Fibroblast of skin of right biceps (primary cell): Measurements from ENCODE around the gene DPH7.
"Not testable (repeated sequence)": the region's sequence is repeated elsewhere in the genome, so short reads cannot be mapped to it uniquely, and the experiment has no call there.

Experiments used
- DNase-seq: peaks from one replicate; pipeline ENCODE4 v3.0.0-alpha.2; 2013

Gene DPH7

GRCh38 chr9:137515338-137515724, 63.4 kb downstream of the DPH7 start:
- no peak for DNase-seq

GRCh38 chr9:137514691-137515337, 63.9 kb downstream of the DPH7 start:
- no peak for DNase-seq

GRCh38 chr9:137513801-137514570, 64.7 kb downstream of the DPH7 start:
- DNase-seq, result not testable (repeated sequence)

GRCh38 chr9:137513136-137513535, 65.6 kb downstream of the DPH7 start:
- DNase-seq, result not testable (repeated sequence)

- DNase-seq, result no peak
Observed at GRCh38 chr9:137511758-137512463, 66.8 kb downstream of the DPH7 start.

- DNase-seq, result not testable (repeated sequence)
Observed at GRCh38 chr9:137511126-137511525, 67.6 kb downstream of the DPH7 start.

GRCh38 chr9:137509198-137509597, 69.5 kb downstream of the DPH7 start:
- no peak for DNase-seq

GRCh38 chr9:137506702-137507171, 72.0 kb downstream of the DPH7 start:
- peak; percentile 84 for DNase-seq

GRCh38 chr9:137506274-137506673, 72.5 kb downstream of the DPH7 start:
- DNase-seq, result no peak

GRCh38 chr9:137505421-137506140, 73.1 kb downstream of the DPH7 start:
- no peak for DNase-seq
